ENCODE measurements around the gene RPS21.

DNA sequence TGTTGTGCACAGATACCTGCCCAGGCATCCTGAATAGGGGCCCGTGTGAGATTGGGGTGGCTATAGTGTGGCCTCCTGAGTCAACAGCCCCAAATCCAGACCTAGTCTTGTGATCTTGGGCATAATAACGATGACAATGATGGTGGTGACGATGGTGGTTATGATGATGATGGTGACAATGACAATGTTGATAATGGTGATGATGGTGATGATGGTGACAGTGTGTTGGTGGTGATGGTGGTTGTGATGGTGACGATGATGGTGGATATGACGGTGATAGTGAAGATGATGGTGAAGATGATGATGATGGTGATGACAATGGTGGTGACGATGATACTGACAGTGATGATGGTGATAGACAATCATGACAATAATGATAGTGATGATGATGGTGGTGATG lies 5.1 kb upstream of the RPS21 start:
- TF ChIP-seq, protein P1, sequence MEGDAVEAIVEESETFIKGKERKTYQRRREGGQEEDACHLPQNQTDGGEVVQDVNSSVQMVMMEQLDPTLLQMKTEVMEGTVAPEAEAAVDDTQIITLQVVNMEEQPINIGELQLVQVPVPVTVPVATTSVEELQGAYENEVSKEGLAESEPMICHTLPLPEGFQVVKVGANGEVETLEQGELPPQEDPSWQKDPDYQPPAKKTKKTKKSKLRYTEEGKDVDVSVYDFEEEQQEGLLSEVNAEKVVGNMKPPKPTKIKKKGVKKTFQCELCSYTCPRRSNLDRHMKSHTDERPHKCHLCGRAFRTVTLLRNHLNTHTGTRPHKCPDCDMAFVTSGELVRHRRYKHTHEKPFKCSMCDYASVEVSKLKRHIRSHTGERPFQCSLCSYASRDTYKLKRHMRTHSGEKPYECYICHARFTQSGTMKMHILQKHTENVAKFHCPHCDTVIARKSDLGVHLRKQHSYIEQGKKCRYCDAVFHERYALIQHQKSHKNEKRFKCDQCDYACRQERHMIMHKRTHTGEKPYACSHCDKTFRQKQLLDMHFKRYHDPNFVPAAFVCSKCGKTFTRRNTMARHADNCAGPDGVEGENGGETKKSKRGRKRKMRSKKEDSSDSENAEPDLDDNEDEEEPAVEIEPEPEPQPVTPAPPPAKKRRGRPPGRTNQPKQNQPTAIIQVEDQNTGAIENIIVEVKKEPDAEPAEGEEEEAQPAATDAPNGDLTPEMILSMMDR (IDR thresholded peaks at IDR 0.05) = no peak
- TF ChIP-seq POLR2A (IDR thresholded peaks at IDR 0.05) (no peak), POLR2AphosphoS5 (IDR thresholded peaks at IDR 0.05; ENCODE audit: insufficient read depth in 1 of 2, low read depth in 1 of 2) (no peak)

All from vagina (tissue), 2 donors.